Hematopoietic multipotent progenitor cell treated with erythropoietin and hydrocortisone succinate and interleukin-3 and kit ligand, for 6 days (in vitro differentiated cells): Measurements from ENCODE around the gene TCHH.
"Not testable (repeated sequence)": the region's sequence is repeated elsewhere in the genome, so short reads cannot be mapped to it uniquely, and the experiment has no call there.

Experiments
- DNase-seq: peaks from one replicate; pipeline ENCODE4 v3.0.0-alpha.2; 2015

TCHH gene

DNA sequence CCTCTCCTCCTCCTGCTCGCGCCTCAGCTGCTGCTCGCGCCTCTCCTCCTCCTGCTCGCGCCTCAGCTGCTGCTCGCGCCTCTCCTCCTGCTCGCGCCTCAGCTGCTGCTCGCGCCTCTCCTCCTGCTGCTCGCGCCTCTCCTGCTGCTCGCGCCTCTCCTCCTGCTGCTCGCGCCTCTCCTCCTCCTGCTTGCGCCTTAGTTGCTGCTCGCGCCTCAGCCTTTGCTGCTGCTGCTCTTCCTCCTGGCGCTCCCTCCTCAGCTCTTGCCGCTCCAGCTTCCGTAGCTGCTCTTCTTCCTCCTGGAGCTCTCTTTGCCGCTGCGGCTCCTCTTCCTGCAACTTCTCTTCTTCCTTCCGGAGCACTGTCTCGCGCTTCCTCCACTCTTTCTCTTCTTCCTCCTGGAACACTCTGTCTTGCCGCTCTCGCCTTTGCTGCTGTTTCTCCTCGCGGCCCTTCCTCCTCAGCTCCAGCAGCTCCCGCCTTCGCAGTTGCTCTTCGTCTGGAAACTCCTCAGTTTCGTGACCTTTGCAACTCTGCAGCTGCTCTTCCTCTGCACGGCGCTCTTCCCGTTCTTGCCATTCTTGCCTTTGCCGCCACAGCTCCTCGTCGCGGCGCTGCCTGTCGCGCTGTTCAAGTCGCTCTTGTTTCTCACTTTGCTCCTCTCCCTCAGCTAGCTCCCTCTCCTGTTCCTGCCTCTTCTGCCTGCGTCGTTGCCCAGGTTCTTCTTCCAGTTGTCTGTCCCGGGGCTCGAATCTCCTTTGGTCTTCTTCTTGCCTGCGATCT is 3.0 kb downstream of the TCHH start:
- DNase-seq, result peak; percentile 27

DNA sequence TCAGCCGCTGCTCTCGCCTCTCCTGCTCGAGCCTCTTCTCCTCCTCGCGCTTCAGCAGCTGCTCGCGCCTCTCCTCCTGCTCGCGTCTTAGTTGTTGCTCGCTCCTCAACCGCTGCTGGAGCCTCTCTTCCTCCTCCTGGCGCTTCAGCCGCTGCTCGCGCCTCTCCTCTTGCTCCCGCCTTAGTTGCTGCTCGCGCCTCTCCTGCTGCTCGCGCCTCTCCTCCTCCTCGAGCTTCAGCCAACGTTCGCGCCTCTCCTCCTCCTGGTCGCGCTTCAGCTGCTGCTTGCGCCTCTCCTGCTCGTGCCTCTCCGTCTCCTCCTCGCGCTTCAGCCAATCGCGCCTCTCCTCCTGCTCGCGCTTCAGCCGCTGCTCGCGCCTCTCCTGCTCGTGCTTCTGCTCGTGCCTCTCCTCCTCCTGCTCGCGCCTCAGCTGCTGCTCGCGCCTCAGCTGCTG is 3.7 kb downstream of the TCHH start:
- peak; percentile 48 for DNase-seq

DNA sequence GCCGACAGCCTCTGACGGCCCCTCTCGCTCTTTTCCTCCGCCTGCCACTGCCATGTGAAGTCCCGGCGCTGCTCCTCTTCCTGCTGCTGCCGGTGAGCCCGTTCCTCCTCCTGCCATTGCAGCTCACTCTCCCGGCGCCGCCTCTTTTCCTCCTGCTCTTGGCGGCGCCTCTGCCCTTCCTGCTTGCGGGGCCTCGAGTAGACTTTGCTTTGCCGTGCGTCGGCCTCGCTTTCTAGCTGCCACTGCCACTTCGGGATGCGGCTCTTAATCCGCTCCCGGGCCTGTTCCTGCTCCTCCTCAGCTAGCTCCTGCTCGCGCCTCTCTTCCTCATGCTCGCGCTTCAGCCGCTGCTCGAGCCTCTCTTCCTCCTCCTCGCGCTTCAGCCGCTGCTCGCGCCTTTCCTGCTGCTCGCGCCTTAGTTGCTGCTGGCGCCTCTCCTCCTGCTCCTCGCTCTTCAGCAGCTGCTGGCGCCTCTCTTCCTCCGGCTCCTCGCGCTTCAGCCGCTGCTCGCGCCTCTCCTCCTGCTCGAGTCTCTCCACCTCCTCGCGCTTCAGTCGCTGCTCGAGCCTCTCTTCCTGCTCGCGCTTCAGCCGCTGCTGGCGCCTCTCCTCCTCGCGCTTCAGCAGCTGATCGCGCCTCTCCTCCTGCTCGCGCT is 4.3 kb downstream of the TCHH start:
- DNase-seq, result peak; percentile 55

DNA sequence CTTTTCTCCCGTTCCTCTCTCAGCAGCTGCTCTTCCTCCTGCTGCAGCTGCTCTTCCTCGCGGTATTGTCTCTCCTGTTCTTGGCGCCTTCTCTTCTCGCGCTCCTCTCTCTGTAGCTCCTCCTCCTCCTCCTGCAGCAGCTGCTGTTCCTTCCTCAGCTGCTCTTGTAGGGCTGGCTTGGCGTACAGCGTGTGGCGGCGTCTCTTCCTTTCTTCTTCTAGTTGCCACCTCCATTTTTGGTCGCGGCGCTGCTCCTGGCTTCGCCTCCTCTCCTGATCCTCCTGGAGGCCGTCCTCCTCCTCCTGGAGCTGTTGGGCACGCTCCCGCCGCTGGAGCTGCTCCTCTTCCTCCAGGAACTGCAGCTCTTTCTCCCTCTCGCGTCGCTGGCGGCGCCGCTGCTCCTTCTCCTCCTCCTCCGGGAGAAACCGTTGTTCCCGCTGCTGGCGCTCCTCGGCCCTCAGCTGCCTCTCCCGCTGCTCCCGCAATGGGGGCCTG is 4.8 kb downstream of the TCHH start:
- peak; percentile 64 for DNase-seq

DNA sequence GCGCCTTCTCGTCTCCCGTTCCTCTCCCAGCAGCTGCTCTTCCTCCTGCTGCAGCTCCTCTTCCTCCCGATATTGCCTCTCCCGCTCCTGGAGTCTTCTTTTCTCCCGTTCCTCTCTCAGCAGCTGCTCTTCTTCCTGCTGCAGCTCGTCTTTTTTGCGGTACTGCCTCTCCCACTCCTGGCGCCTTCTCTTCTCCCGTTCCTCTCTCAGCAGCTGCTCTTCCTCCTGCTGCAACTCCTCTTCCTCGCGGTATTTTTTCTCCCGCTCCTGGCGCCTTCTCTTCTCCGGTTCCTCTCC is 5.3 kb downstream of the TCHH start:
- no peak for DNase-seq

DNA sequence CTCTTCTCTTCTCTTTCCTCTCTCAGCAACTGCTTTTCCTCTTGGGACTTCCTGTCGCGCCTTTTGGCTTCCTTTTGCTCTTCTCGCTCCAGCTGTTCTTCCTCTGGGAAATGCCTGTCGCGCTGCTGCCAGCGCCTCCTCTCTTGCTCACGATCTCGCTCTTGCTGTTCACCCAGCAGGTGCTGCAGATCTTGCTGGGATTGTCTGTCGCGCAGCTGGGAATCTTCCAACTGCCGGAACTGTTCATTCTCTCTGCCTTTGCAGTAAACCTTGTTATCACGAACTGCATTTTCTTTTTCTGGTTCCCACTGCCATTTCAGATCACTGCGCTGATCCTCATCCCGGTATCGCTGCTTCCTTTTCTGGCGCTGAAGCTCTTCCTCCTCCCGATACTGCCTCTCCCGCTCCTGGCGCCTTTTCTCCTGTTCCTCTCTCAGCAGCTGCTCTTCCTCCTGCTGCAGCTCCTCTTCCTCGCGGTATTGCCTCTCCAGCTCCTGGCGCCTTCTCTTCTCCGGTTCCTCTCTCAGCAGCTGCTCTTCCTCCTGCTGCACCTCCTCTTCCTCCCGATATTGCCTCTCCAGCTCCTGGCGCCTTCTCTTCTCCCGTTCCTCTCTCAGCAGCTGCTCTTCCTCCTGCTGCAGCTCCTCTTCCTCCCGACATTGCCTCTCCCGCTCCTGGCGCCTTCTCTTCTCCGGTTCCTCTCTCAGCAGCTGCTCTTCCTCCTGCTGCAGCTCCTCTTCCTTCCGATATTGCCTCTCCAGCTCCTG is 5.8 kb downstream of the TCHH start:
- DNase-seq, result peak; percentile 4

DNA sequence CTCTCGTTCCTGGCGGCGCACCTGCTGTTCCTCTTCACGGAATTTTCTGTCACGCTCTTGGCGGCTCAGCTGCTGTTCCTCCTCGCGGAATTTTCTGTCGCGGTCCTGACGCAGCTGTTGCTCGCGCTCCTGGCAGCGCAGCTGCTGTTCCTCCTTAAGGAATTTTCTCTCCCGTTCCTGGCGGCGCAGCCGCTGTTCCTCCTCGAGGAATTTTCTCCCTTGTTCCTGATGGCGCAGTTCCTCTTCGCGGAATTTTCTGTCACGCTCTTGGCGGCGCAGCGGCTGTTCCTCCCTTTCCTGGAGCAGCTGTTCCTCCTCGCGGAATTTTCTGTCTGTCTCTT is 6.4 kb downstream of the TCHH start:
- DNase-seq, result no peak

DNA sequence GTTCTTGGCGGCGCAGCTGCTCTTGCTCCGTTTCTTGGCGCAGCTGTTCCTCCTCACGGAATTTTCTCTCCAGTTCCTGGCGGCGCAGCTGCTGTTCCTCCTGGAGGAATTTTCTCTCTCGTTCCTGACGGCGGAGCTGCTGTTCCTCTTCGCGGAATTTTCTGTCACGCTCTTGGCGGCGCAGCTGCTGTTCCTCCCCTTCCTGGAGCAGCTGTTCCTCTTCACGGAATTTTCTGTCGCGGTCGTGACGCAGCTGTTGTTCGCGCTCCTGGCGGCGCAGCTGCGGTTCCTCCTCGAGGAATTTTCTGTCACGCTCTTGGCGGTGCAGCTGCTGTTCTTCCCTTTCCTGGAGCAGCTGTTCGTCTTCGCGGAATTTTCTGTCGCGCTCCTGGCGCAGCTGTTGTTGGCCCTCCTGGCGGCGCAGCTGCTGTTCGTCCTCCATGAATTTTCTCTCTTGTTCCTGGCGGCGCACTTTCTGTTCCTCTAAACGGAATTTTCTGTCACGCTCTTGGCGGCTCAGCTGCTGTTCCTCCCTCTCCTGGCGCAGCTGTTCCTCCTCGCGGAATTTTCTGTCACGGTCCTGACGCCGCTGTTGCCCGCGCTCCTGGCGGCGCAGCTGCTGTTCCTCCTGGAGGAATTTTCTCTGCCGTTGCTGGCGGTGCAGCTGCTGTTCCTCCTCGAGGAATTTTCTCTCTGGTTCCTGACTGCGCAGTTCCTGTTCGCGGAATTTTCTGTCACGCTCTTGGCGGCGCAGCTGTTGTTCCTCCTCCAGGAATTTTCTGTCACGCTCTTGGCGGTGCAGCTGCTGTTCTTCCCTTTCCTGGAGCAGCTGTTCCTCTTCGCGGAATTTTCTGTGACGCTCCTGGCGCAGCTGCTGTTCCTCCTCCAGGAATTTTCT is 7.0 kb downstream of the TCHH start:
- DNase-seq, result peak; percentile 14

DNA sequence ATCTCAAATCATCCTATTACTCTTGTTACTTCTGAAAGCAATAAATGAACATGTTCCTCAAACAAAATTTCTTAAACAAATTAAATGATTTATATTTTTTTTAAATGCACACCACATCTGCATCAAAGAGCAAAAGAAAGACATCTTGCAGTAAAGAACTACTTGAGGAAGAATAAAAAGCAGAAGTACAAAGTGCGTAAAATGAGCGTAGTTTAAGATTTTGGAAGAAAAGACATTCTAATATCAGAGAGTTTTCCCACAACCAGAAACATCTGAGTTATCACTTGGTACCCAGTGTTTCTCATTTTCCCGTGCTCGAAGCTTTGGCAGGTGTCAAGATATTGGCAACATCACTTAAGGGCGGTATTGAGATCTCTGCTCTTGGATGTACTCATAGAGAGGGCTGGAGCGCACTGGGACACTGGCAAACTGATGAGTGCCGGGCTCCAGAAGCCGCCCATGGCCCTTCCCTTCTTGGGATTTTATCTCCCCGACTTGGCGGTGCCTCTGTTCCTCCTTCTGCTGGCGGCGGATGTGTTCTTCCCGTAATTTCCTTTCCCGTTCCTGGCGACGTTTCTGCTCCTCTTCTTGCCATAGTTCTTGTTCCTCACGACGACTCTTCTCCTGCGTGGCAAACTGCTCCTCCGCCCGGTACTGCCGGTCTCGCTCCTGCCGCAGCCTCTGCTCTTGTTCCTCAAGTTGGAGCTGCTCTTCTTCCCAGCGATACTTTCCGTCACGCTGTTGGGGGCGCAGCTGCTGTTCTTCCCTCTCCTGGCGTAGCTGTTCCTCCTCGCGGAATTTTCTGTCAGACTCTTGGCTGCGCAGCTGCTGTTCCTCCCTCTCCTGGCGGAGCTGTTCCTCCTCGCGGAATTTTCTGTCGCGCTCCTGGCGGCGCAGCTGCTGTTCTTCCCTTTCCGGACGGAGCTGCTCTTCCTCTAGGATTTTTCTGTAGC is 7.9 kb downstream of the TCHH start:
- peak; percentile 5 for DNase-seq

DNA sequence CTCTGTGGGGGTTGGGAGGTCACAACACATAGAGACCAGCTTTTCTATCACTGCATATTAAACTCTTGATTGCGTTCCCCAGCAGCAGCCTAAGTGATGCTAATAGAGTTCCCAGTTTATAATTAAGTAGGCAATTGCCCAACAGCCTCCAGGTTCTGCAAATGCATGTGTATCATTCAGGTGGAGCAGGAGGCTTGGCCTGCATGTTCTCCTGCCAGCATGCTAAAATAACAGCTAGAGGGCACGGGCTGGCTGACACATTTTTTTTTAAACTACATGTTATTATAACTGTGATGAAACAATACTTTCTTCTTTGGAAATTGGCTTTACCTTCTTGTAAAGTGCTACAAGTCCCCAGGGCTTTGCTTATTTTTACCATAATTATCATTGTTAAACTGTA is 10.4 kb downstream of the TCHH start:
- DNase-seq, result no peak

DNA sequence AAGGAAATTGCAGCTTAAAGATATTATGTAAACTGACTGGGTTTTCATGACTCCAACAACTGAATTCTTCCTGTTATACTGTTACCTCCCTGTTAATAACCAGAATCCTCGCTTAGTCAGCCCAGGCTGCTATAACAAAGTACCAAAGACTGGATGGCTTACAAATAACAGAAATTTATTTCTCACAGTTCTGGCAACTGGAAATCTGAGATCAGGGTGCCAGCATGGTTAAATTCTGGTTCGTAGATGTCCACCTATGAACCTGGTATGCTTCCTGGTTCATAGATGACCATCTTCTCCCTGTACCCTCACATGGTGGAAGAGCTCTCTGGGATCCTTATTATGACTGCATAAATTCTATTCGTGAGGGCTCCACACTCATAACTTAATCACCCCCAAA is 18.3 kb downstream of the TCHH start:
- no peak for DNase-seq

DNA sequence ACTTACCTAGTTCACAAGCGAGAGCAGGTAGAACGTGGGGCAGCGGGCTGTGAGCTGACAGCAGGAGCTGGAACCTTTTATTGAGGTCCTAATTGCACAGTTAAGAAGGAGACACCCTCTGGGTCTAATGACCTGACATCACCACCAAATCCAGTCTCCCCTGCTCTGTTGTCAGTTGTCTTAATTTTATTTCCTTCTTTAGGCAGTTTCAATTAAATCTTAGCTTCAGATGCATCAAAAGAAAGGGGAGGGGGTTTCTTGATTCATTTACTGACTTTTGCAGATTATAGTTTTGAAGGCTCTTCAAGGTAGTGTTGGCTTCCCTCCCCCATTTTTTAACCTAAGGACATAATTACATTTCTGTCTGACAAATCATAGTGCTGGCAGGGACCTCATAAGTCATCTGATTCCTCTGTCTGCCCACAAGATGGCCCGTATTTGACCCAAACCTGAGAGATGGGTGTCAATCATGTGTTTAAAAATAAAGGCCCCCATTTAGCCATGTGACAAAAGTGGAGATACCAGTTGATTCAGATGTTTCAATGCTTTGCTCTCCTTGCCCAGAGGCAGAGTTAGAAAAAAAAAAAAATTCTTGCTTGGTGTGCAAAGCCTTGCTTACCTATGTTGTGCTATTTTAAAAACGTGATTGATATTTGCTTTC is 26.1 kb downstream of the TCHH start, which contains the start of gene TCHHL1:
TCHHL1 (minus strand) TSS at position 51 of the 661 bp plus-strand sequence. CDS start 921 bp downstream, outside the sequence.
- DNase-seq, result no peak

DNA sequence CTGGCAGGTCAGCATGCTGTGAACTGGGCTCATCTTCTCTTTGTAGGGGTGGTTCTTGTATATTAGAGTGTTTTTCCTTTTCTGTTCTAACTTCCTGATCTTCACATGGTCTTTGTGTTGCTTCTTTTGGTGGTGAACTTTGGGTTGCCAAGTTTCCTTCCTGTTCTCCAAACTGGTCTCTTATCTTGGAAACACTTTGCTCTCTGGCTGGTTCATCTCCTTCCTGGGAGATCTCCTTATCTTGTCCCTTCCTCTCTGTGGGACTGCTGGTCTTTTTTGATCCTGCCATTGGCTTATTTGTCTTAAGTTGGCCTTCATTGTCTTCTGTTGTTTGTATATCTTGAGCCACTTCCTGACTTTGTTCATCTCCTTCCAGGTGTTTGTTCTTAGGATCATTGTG is 28.5 kb downstream of the TCHH start:
- DNase-seq, result peak; percentile 11

DNA sequence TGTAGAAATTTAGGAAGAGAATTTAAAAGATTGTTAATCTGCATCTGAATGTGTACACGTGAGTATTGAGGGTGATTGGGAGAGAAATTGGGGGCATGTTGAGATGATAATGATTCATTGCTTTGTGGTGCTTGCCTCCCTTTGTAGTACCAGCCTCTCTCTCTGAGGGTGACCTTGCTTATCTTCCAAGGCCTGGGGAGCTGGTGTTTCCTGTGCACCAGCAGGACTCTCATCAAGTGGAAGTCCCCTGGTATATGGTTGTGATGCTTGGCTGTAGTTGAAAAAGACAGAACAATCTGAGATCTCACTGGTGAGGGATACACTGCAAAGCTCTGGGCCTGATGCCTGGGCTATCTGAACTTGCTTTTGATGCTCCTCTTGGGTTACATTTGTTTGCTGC is 30.4 kb downstream of the TCHH start:
- peak; percentile 41 for DNase-seq

DNA sequence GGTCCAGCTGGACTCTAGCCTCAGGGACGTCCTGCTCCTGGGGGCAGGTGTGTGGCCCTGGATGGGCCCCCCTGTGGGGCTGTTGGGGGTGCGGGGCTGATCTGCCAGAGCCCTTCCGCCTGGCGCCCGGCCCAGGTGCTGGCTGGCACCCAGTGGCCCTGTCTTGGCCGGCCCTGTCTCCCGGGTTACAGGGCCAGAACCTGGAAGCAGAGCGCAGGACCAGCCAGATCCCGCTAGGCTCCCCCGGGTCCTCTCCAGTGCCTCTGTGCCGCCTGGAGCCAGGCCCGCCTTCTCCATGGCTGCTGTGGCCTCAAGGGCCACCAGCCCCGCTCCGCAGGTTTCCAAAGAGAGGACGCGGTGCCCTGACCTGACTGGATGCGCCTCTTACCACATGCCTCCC is 34.2 kb downstream of the TCHH start:
- not testable (repeated sequence) for DNase-seq

DNA sequence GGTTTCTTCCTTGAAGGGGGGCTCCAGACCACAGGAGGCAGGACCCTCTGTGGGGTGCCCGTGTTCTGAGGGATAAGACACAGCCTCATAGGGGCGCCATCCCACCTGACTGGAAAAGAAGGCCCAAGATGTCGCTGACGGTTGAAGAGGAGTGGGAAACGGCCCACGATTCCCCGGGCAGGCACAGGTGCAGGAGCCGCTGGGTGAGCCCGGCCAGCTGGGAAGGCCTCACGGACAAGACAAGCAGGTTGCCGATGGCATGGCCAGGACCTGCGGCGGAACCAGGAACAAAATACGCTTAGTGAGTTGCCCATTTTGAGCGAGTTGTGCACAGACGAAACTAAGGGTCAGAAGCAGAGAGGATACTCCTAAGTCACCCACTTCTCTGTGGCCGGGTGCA is 34.8 kb downstream of the TCHH start:
- not testable (repeated sequence) for DNase-seq

DNA sequence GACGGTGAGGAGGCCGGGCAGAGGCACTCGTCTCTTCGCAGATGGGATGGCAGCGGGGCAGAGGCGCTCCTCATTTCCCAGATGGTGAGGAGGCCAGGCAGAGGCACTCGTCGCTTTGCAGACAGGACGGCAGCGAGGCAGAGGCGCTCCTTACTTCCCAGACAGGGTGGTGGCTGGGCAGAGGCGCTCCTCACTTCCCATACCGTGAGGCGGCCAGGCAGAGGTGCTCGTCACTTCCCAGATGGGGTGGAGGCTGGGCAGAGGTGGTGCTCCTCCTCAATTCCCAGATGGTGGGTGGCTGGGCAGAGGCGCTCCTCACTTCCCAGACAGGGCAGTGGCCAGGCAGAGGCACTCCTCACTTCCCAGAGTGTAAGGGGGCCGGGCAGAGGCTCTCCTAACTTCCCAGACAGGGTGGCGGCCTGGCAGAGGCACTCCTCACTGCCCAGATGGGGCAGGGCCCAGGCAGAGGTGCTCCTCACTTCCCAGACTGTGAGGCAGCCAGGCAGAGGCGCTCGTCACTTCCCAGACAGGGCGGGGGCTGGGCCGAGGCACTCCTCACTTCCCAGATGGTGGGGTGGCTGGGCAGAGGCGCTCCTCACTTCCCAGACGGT is 36.3 kb downstream of the TCHH start:
- DNase-seq, result no peak

DNA sequence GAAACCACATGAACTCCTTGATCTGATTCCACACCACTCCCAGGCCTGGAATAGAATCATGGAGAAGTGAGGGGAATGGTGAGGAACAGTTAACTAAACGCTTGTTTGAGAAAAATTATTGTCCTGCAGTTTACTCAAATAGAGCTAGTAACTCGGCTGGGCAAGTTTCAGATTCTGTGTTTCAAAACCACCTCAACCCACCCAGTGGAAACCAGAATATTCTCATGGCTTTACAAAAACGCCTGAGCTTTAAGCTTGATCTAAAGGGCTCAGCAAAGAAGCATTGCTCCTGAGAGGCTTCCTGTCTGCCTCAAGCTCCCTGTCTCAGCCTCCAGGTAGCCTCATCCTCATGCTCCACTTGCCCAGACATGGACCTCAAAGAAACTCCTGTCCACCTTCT is 42.9 kb downstream of the TCHH start:
- no peak for DNase-seq

DNA sequence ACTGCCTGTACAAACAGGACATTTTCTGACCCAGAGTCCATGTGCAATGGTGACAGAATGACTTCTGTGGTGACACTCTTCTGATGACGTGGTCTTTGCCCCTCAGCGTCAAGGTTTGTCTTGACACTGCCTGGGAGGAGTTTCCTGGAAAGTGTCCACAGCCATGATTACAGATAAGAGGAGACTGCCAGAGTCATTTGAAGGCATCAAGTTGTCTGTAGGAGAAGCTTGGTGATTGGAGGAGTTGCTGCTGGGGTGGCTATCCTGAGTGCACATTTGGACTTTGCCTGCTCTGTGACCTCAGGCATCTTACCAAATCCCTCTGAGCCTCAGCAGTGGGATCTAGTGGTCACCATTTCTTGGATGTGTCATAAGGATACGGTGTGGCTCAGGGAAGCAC is 44.1 kb downstream of the TCHH start:
- peak; percentile 72 for DNase-seq

DNA sequence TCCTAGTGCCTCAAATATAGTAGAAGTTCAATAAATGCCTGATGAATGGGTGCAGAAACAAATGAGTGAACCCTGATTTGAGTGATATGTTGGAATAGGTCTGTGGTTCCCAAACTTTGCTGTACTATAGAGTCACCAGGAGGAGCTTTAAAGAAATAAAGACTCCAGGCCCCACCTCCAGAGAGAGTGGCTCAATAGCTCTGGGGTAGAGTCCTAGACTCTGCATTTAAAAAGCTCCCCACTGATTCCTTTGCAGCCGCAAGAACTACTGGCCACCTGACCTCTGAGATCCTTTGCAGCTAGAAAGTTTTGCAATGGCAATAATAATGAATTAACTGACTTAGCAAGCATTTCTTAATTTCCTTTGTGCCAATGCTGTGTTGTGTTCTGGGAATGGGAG is 47.3 kb downstream of the TCHH start:
- no peak for DNase-seq

DNA sequence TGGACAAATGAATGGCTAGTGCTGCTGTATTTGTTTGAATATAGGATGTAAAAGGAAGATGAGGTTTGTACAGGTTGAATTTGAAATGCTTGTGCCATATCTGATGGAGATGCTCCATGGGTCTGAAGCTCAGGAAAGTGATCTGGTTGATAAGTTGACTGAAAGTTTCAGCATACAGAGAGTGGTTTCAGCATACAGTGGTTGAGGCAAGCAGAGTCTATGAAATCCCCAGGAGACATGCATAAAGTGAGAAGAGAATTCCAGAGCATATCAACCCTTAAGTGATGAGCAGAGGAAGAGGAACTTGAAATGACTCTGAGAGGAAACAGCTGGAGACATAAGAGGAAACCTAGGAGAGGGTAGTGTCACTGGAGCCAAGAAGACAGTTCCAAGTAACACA is 48.1 kb downstream of the TCHH start:
- no peak for DNase-seq
